ENCODE measurements around the gene NAPEPLD.

GRCh38 chr7:103142494-103142893 is 6.4 kb downstream of the NAPEPLD start:
- TF ChIP-seq CTCF (IDR thresholded peaks at IDR 0.05; ENCODE audit: low read length) (no peak), EZH2 (optimal IDR thresholded peaks at IDR 0.05; ENCODE audit: low read depth, low read length) (no peak), EZH2phosphoT487 (IDR thresholded peaks at IDR 0.05; ENCODE audit: low read length) (no peak)
